ENCODE results near the gene AGBL4. TPM values are rescaled to one million over a fixed set of nuclear protein-coding genes. Genes with fewer than 3 reads are reported as not detected.

AGBL4 gene
- total RNA-seq, 2 donors from 2014 or later = not detected

GRCh38 chr1:48846441-48846840 lies 1177.3 kb downstream of the AGBL4 start:
- Histone ChIP-seq H3K36me3 (no peaks in the 10 kb centered on the region), H3K4me3 (no peak overlapping the region), H3K27me3 (replicated peaks; ENCODE audit: insufficient read depth) (no peaks in the 10 kb centered on the region), H3K27ac (no peak overlapping the region), H3K4me1 (ENCODE audit: control insufficient read depth in 1 of 2, low read depth in 2 of 2) (no peaks in the 10 kb centered on the region), H3K9me3 (no peaks in the 10 kb centered on the region)
- no peak for TF ChIP-seq CTCF (IDR thresholded peaks at IDR 0.05)
- ATAC-seq (ENCODE audit: insufficient number of reproducible peaks, low FRiP score, low read depth) (no peak), DNase-seq (ENCODE audit: low spot score) (no peak)

DNA sequence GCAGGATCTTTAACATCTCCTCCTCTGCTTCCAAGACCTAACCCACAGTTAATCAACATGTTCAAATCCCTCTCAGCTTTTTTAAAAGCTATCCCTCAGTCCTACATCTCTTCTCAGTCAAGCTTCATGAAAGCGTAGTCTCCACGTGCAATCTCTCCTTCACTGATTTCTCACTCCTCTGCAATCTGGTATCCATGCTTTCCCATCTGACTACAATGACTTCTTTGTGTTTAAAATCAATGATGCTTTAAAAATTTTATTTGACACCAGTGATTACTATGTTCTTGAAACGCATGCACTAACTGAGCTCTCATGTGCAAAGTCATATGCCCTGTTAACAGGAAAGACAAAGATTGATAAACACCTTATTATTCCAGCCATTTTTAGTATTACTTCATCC lies 1179.6 kb downstream of the AGBL4 start:
- Histone ChIP-seq H3K4me3 (no peak overlapping the region), H3K9me3 (no peaks in the 10 kb centered on the region), H3K36me3 (no peaks in the 10 kb centered on the region), H3K27me3 (replicated peaks; ENCODE audit: insufficient read depth) (no peaks in the 10 kb centered on the region), H3K27ac (no peak overlapping the region), H3K4me1 (ENCODE audit: control insufficient read depth in 1 of 2, low read depth in 2 of 2) (no peaks in the 10 kb centered on the region)
- no peak for TF ChIP-seq CTCF (IDR thresholded peaks at IDR 0.05)
- DNase-seq (ENCODE audit: low spot score) = no peak
- ATAC-seq (ENCODE audit: insufficient number of reproducible peaks, low FRiP score, low read depth) = no peak

- no peaks in the 10 kb centered on the region for H3K9me3 ChIP-seq
- H3K4me1 ChIP-seq (ENCODE audit: control insufficient read depth in 1 of 2, low read depth in 2 of 2) = no peaks in the 10 kb centered on the region
- H3K27ac ChIP-seq = no peak overlapping the region
- H3K4me3 ChIP-seq = no peak overlapping the region
- H3K36me3 ChIP-seq = no peaks in the 10 kb centered on the region
- DNase-seq (ENCODE audit: low spot score) (no peak), ATAC-seq (ENCODE audit: insufficient number of reproducible peaks, low FRiP score, low read depth) (no peak)
- no peaks in the 10 kb centered on the region for H3K27me3 ChIP-seq (replicated peaks; ENCODE audit: insufficient read depth)
- no peak for TF ChIP-seq CTCF (IDR thresholded peaks at IDR 0.05)
Observed at GRCh38 chr1:48841966-48842365, 1181.8 kb downstream of the AGBL4 start.

DNA sequence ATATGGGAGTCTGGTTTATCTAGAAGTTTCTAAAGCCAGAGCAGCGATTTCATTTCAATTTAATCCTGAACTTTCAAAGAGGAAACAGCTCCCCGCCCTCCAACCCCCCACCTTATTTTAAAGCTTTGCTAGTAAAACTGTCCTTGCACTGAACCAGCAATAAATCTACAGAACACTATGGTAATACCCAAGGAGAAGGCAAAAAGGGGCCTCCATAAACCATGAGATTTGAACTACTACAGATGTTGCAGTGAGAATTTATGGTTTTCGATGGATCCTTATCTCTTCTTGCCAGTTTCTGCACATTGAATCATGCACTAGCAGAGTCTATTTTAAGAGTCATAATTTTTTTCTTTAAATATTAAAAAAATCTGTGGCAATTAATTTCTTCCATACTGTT lies 1182.3 kb downstream of the AGBL4 start:
- H3K4me1 ChIP-seq (ENCODE audit: control insufficient read depth in 1 of 2, low read depth in 2 of 2) = no peaks in the 10 kb centered on the region
- H3K36me3 ChIP-seq = no peaks in the 10 kb centered on the region
- no peak overlapping the region for H3K4me3 ChIP-seq
- TF ChIP-seq CTCF (IDR thresholded peaks at IDR 0.05) = no peak
- H3K27ac ChIP-seq = no peak overlapping the region
- no peaks in the 10 kb centered on the region for H3K27me3 ChIP-seq (replicated peaks; ENCODE audit: insufficient read depth)
- ATAC-seq (ENCODE audit: insufficient number of reproducible peaks, low FRiP score, low read depth) = no peak
- H3K9me3 ChIP-seq = no peaks in the 10 kb centered on the region
- no peak for DNase-seq (ENCODE audit: low spot score)

- Histone ChIP-seq H3K4me1 (ENCODE audit: control insufficient read depth in 1 of 2, low read depth in 2 of 2) (no peaks in the 10 kb centered on the region), H3K27me3 (replicated peaks; ENCODE audit: insufficient read depth) (no peaks in the 10 kb centered on the region), H3K36me3 (no peaks in the 10 kb centered on the region), H3K9me3 (no peaks in the 10 kb centered on the region), H3K27ac (no peak overlapping the region), H3K4me3 (no peak overlapping the region)
- no peak for DNase-seq (ENCODE audit: low spot score)
- ATAC-seq (ENCODE audit: insufficient number of reproducible peaks, low FRiP score, low read depth) = no peak
- TF ChIP-seq CTCF (IDR thresholded peaks at IDR 0.05) = no peak
Observed at GRCh38 chr1:48831120-48831978, 1192.4 kb downstream of the AGBL4 start.
